H1 (cell line): Measurements from ENCODE around the gene ASCC3. TPM values are rescaled to one million over a fixed set of nuclear protein-coding genes. Genes with fewer than 3 reads are reported as not detected.

ENCODE experiments used
- CTCF ChIA-PET: fragments of 300-600 bp; sonication (Branson Sonifier 250); formaldehyde crosslinking; loops from one replicate; lab custom pipeline; 2021; ENCODE audit not compliant: partially characterized antibody; lab: Charles Lee
- POLR2A ChIA-PET: fragments of 300-600 bp; sonication (Branson Sonifier 250); formaldehyde crosslinking; loops from one replicate; lab custom pipeline; 2021; ENCODE audit warnings: inconsistent platforms; ENCODE audit not compliant: partially characterized antibody; lab: Charles Lee
- DNase-seq, 2 experiments: peaks; one replicate each; pipeline versions ENCODE4 v3.0.0 to v3.0.0-alpha.2; 2010 to 2022; ENCODE audit warnings: low spot score in 2 of 2, low read depth in 1 of 2, mixed read lengths in 1 of 2
- FAIRE-seq: peaks from 2 replicates; lab custom pipeline; 2011; peaks lifted over from hg19 to GRCh38; lab: Jason Lieb, UNC
- H2AFZ ChIP-seq: 2 replicates; pipeline ENCODE4 v1.8.1; 2012; ENCODE audit warnings: low read length, inconsistent platforms
- H2AK5ac ChIP-seq: 2 replicates; pipeline ENCODE4 v1.6.1; 2013; ENCODE audit warnings: low read depth, low read length
- H2BK120ac ChIP-seq: replicated peaks from 2 replicates; pipeline ENCODE3; 2013; ENCODE audit warnings: low read depth, low read length, inconsistent platforms
- H2BK12ac ChIP-seq: 2 replicates; pipeline ENCODE4 v1.6.1; 2013; ENCODE audit warnings: low read depth, low read length
- H2BK15ac ChIP-seq: 2 replicates; pipeline ENCODE4 v1.6.1; 2013; ENCODE audit warnings: low read length
- H2BK20ac ChIP-seq: 2 replicates; pipeline ENCODE4 v1.6.1; 2013; ENCODE audit warnings: low read length
- H2BK5ac ChIP-seq: 2 replicates; pipeline ENCODE4 v1.6.1; 2013; ENCODE audit warnings: low read depth, low read length
- H3K14ac ChIP-seq: 2 replicates; pipeline ENCODE4 v1.6.1; 2013; ENCODE audit warnings: inconsistent platforms; ENCODE audit not compliant: insufficient read length
- H3K18ac ChIP-seq: 2 replicates; pipeline ENCODE4 v1.6.1; 2013; ENCODE audit warnings: low read length; ENCODE audit errors: extremely low read depth
- H3K23ac ChIP-seq: 2 replicates; pipeline ENCODE4 v1.6.1; 2013; ENCODE audit warnings: inconsistent platforms; ENCODE audit not compliant: insufficient read length
- H3K23me2 ChIP-seq: 2 replicates; pipeline ENCODE4 v1.6.1; 2013; ENCODE audit warnings: low read depth, low read length
- H3K27ac ChIP-seq: 2 replicates; pipeline ENCODE4 v1.6.1; 2011; ENCODE audit warnings: low read depth, low read length, inconsistent platforms
- H3K27me3 ChIP-seq, 4 experiments: replicated peaks in 1 of 4; 1 replicate in 1 of 4; 2 replicates in 3 of 4; pipeline versions ENCODE4 v1.6.1 to v1.8.1; 2011 to 2013; ENCODE audit warnings: low read length in 3 of 4, mild to moderate bottlenecking in 3 of 4, inconsistent platforms in 2 of 4, mixed read lengths in 2 of 4, moderate library complexity in 1 of 4; ENCODE audit not compliant: control insufficient read depth in 3 of 4, insufficient read depth in 3 of 4; ENCODE audit errors: extremely low read depth in 1 of 4
- H3K36me3 ChIP-seq, 4 experiments: 2 replicates each; pipeline versions ENCODE4 v1.6.1 to v1.8.1; 2011 to 2013; ENCODE audit warnings: mild to moderate bottlenecking in 4 of 4, low read length in 3 of 4, moderate library complexity in 2 of 4, control low read depth in 1 of 4, inconsistent platforms in 1 of 4; ENCODE audit not compliant: insufficient read depth in 4 of 4, control insufficient read depth in 2 of 4
- H3K4ac ChIP-seq: replicated peaks from 2 replicates; pipeline ENCODE3; 2013; ENCODE audit warnings: low read length, low read depth, mixed read lengths, inconsistent platforms; ENCODE audit not compliant: insufficient read length
- H3K4me1 ChIP-seq, 4 experiments: replicated peaks in 1 of 4; 1 replicate in 1 of 4; 2 replicates in 3 of 4; pipeline versions ENCODE4 v1.6.1 to v1.8.1; 2011 to 2013; ENCODE audit warnings: low read length in 3 of 4, inconsistent platforms in 2 of 4, mixed read lengths in 1 of 4; ENCODE audit not compliant: insufficient read depth in 4 of 4, control insufficient read depth in 3 of 4
- H3K4me2 ChIP-seq, 2 experiments: 2 replicates each; pipeline versions ENCODE4 v1.6.1 to v1.8.1; 2011 to 2013; ENCODE audit warnings: low read depth in 2 of 2, low read length in 2 of 2, control low read depth in 1 of 2, inconsistent platforms in 1 of 2, mild to moderate bottlenecking in 1 of 2; ENCODE audit not compliant: insufficient read depth in 1 of 2
- H3K4me3 ChIP-seq, 4 experiments: fragments of 200-600, 300-600 bp in 1 of 4; sonication (generic), shearing (Covaris generic), sonication (Bioruptor Twin) in 1 of 4; 2 replicates each; pipeline versions ENCODE4 v1.5.1 to v1.8.1; 2011 to 2016; ENCODE audit warnings: low read length in 4 of 4, low read depth in 3 of 4, control low read depth in 2 of 4, inconsistent platforms in 2 of 4, mild to moderate bottlenecking in 2 of 4, mixed read lengths in 1 of 4, moderate library complexity in 1 of 4; ENCODE audit not compliant: insufficient read depth in 2 of 4; ENCODE audit errors: extremely low read depth in 1 of 4
- H3K56ac ChIP-seq: replicated peaks from 2 replicates; pipeline ENCODE3; 2013; ENCODE audit warnings: low read depth, mild to moderate bottlenecking, mixed read lengths, low read length, inconsistent platforms; ENCODE audit not compliant: insufficient read length
- H3K79me1 ChIP-seq: 2 replicates; pipeline ENCODE4 v1.6.1; 2013; ENCODE audit warnings: low read depth, low read length, control low read depth
- H3K79me2 ChIP-seq, 2 experiments: 2 replicates each; pipeline versions ENCODE4 v1.6.1 to v1.8.1; 2012 to 2013; ENCODE audit warnings: low read length in 2 of 2, mild to moderate bottlenecking in 2 of 2, inconsistent platforms in 1 of 2; ENCODE audit not compliant: insufficient read depth in 2 of 2, control insufficient read depth in 1 of 2
- H3K9ac ChIP-seq, 4 experiments: replicated peaks in 1 of 4; 1 replicate in 1 of 4; 2 replicates in 3 of 4; pipeline versions ENCODE4 v1.6.1 to v1.8.1; 2011 to 2013; ENCODE audit warnings: low read depth in 3 of 4, low read length in 3 of 4, control low read depth in 2 of 4, mild to moderate bottlenecking in 2 of 4, moderate library complexity in 2 of 4, inconsistent platforms in 1 of 4; ENCODE audit errors: extremely low read depth in 1 of 4
- H3K9me3 ChIP-seq, 2 experiments: 2 replicates each; pipeline versions ENCODE4 v1.6.1 to v1.8.1; 2012 to 2013; ENCODE audit warnings: mild to moderate bottlenecking in 2 of 2, moderate library complexity in 2 of 2, control low read depth in 1 of 2, inconsistent platforms in 1 of 2, low read depth in 1 of 2, low read length in 1 of 2, mixed read lengths in 1 of 2; ENCODE audit not compliant: insufficient read depth in 2 of 2
- H4K20me1 ChIP-seq, 2 experiments: replicated peaks in 1 of 2; 2 replicates each; pipeline versions ENCODE3 to v1.8.1; 2011 to 2013; ENCODE audit warnings: inconsistent platforms in 2 of 2, low read length in 2 of 2, mild to moderate bottlenecking in 1 of 2; ENCODE audit not compliant: insufficient read depth in 2 of 2, control insufficient read depth in 1 of 2
- H4K5ac ChIP-seq: 2 replicates; pipeline ENCODE4 v1.6.1; 2013; ENCODE audit warnings: low read length, low read depth, mixed read lengths, inconsistent platforms; ENCODE audit not compliant: insufficient read length
- H4K8ac ChIP-seq: 2 replicates; pipeline ENCODE4 v1.8.0; 2013; ENCODE audit warnings: mild to moderate bottlenecking, moderate library complexity, low read length, inconsistent platforms; ENCODE audit not compliant: insufficient read depth; ENCODE audit errors: extremely low read depth
- H4K91ac ChIP-seq: replicated peaks from 2 replicates; pipeline ENCODE3; 2013; ENCODE audit warnings: low read length, mixed read lengths, inconsistent platforms; ENCODE audit not compliant: insufficient read length
- CHD2 ChIP-seq: IDR thresholded peaks from 2 replicates; pipeline ENCODE4 v1.6.1; 2012; ENCODE audit warnings: low read length, improper control_type of control experiment
- RAD21 ChIP-seq, 2 experiments: IDR thresholded peaks in 1 of 2; conservative IDR thresholded peaks in 1 of 2; 2 replicates each; pipeline ENCODE4 v1.6.1; 2011; ENCODE audit warnings: low read depth in 2 of 2, low read length in 2 of 2, improper control_type of control experiment in 1 of 2, inconsistent platforms in 1 of 2, mild to moderate bottlenecking in 1 of 2, moderate library complexity in 1 of 2
- SUZ12 ChIP-seq: fragments of 200-600 bp; sonication (generic); IDR thresholded peaks from 2 replicates; pipeline ENCODE4 v1.6.1; 2012; ENCODE audit warnings: mild to moderate bottlenecking, inconsistent platforms, low read length, moderate library complexity, mixed read lengths
- WGBS, 2 experiments: shearing (Covaris generic) in 1 of 2; methylation state at CpG; one replicate each; pipeline versions ENCODE4 v1.1.6 to v1.1.7; 2013 to 2015; ENCODE audit warnings: low lambda C conversion rate in 2 of 2, mixed read lengths in 2 of 2, inconsistent platforms in 1 of 2, low coverage in 1 of 2, missing lambda C conversion rate in 1 of 2; ENCODE audit not compliant: insufficient replicate concordance in 2 of 2, insufficient coverage in 1 of 2, insufficient read length in 1 of 2; ENCODE audit errors: extremely low coverage in 1 of 2, missing lambda C conversion rate in 1 of 2; 5-methylcytosine and 5-hydroxymethylcytosine counted together
- polyA plus RNA-seq, 7 experiments: library from polyadenylated mRNA; depleted of rRNA in 3 of 7; stranded (reverse) in 5 of 7; unstranded in 2 of 7; fragments of >200 nt in 5 of 7; fragments of 200-250 nt in 2 of 7; gene quantifications; 1 replicate in 5 of 7; 2 replicates in 1 of 7; 4 replicates in 1 of 7; pipeline versions ENCODE4 v1.2.1 to v1.2.3, GENCODE V29; 2011 to 2013; ENCODE audit warnings: missing spikeins in 2 of 7, mixed read lengths in 2 of 7
- total RNA-seq: library from RNA; stranded (reverse); fragmentation: NEBNext Ultra II Directional; extraction: Animal tissue kit (Norgen Biotek cat#: 25700); gene quantifications from 2 replicates; pipeline ENCODE4 v1.2.1, GENCODE V29; 2021
- TF ChIP-seq, protein P1 (sequence below), 3 experiments: IDR thresholded peaks; 1 replicate in 2 of 3; 2 replicates in 1 of 3; pipeline versions ENCODE4 v1.5.1 to v1.6.1; 2011; ENCODE audit warnings: low read length in 3 of 3, mild to moderate bottlenecking in 3 of 3, inconsistent platforms in 2 of 3, low read depth in 1 of 3, moderate library complexity in 1 of 3; ENCODE audit not compliant: insufficient read depth in 1 of 3; ENCODE audit errors: control extremely low read depth in 1 of 3

ASCC3 gene
- total and polyA plus RNA-seq, 2 of the 8 experiments (the other 6 are each of a cell fraction or from before 2014, with no cell fraction given) = 37.5 to 77.8 TPM

GRCh38 chr6:100504786-100505737, 376.1 kb downstream of the ASCC3 start:
- no peak for FAIRE-seq
- Histone ChIP-seq H2AFZ (no peak overlapping the region), H3K23ac (no peak overlapping the region), H2BK120ac (no peak overlapping the region), H3K18ac (no peak overlapping the region), H3K4ac (no peak overlapping the region), H2AK5ac (no peak overlapping the region), H3K23me2 (no peaks in the 10 kb centered on the region), H3K14ac (no peak overlapping the region), H2BK15ac (no peak overlapping the region), H3K56ac (no peak overlapping the region), H3K27ac (no peak overlapping the region), H3K9me3 (no peaks in the 10 kb centered on the region), H2BK20ac (no peak overlapping the region), H3K4me3 (no peak overlapping the region), H3K9ac (no peak overlapping the region), H3K4me2 (no peak overlapping the region), H3K36me3 (peaks cover 0 to 7% (median 5%) of the 10 kb centered on the region in 4 experiments; a peak in 3 of 8 replicates), H3K27me3 (peaks cover 0 to 1% (median 0%) of the 10 kb centered on the region in 4 experiments; a peak in 1 of 7 replicates), H4K5ac (no peak overlapping the region), H3K79me1 (no peaks in the 10 kb centered on the region), H3K79me2 (no peaks in the 10 kb centered on the region), H2BK12ac (no peak overlapping the region), H3K4me1 (no peaks in the 10 kb centered on the region), H4K91ac (no peak overlapping the region), H2BK5ac (no peak overlapping the region), H4K20me1 (no peaks in the 10 kb centered on the region), H4K8ac (no peak overlapping the region)
- ChIA-PET CTCF (no interaction called here), POLR2A (no interaction called here)
- 84% methylated on average over 6 of the region's 6 CpGs; no CpG with 5 or more reads in 1 of the 2 experiments for WGBS, 2 experiments
- TF ChIP-seq RAD21 (IDR thresholded peaks at IDR 0.05 in 1 of 2, conservative IDR thresholded peaks at IDR 0.05 in 1 of 2; ENCODE audit: low read depth in 2 of 2, low read length in 2 of 2) (peak; percentile 11 to 33; a peak in 1 of 4 replicates), CHD2 (no peak), SUZ12 (no peak)
- TF ChIP-seq, protein P1, sequence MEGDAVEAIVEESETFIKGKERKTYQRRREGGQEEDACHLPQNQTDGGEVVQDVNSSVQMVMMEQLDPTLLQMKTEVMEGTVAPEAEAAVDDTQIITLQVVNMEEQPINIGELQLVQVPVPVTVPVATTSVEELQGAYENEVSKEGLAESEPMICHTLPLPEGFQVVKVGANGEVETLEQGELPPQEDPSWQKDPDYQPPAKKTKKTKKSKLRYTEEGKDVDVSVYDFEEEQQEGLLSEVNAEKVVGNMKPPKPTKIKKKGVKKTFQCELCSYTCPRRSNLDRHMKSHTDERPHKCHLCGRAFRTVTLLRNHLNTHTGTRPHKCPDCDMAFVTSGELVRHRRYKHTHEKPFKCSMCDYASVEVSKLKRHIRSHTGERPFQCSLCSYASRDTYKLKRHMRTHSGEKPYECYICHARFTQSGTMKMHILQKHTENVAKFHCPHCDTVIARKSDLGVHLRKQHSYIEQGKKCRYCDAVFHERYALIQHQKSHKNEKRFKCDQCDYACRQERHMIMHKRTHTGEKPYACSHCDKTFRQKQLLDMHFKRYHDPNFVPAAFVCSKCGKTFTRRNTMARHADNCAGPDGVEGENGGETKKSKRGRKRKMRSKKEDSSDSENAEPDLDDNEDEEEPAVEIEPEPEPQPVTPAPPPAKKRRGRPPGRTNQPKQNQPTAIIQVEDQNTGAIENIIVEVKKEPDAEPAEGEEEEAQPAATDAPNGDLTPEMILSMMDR (IDR thresholded peaks at IDR 0.05; ENCODE audit: control extremely low read depth in 1 of 3, insufficient read depth in 1 of 3, low read depth in 1 of 3, low read length in 3 of 3) = peak; percentile 1 to 30 (median 13); a peak in 2 of 4 replicates
- DNase-seq = no peak
